GM21390 (cell line): Measurements from ENCODE around the gene ABCA13.
"Not testable (repeated sequence)": the region's sequence is repeated elsewhere in the genome, so short reads cannot be mapped to it uniquely, and the experiment has no call there.

ENCODE experiments used
- ATAC-seq: cut with Tn5 transposase; IDR thresholded peaks from one replicate; pipeline ENCODE4 v1.9.1; 2021; ENCODE audit not compliant: unreplicated experiment

The ABCA13 gene

DNA sequence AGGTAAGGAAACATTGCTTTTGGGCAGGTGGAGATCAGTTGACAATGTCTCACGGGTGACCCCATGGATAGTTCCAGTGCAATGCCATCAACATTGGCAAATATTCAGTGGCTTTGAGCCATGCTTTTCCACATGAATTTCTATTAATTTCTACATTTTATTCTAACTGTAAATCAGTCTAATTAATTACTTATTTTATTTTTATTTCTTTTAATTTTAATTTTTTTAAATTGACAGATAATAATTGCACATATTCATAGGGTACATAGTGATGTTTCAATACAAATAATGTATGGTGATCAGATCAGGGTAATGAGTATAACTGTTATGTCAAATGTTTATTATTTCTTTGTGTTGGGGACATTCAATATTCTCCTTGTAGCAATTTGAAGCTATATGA, 3.8 kb downstream of the ABCA13 start:
- no peak for ATAC-seq

DNA sequence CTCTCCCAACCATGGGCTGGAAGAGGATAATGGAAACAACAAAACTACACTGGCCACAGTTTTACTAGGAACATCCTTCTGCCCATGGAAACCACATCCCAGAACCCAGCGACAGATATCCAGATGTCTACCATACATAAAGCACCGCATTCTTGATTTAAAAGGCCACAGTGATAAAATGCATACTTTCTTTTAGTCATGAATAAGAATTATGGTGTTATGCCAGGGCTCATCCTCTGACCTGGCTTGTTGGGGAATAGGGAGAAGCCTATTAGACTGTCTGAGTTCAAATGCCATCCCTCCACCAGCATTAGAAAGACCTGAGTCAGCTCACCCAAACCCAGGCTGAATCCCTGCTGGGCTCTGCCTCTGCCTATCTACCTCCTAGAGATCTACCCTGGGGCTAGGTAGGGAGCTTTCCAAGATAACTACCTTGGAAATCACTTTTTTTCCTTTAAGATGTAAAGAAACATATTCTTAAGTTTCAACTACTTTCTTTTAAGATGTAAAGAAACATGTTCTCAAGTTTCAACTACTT, 5.2 kb downstream of the ABCA13 start:
- ATAC-seq, result no peak

DNA sequence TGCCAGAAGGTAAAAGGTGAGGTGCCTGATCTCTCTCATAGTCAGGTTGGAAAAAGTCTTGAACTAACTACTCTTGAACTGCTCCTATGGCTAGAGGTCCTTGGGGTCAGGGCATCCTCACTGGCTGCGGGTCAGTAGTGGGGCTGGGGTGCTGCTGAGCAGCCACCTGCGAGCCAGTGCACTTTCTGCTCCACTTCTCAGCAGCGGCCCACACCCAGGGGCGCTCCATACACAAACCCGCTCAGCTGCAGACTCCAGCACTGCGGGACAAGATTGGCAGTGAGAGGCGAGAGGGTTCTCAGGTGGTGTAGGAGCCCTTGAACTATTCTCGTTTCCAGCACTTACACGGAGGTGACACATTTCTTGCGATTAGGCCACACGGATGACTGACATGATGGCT, 6.0 kb downstream of the ABCA13 start:
- ATAC-seq, result no peak

DNA sequence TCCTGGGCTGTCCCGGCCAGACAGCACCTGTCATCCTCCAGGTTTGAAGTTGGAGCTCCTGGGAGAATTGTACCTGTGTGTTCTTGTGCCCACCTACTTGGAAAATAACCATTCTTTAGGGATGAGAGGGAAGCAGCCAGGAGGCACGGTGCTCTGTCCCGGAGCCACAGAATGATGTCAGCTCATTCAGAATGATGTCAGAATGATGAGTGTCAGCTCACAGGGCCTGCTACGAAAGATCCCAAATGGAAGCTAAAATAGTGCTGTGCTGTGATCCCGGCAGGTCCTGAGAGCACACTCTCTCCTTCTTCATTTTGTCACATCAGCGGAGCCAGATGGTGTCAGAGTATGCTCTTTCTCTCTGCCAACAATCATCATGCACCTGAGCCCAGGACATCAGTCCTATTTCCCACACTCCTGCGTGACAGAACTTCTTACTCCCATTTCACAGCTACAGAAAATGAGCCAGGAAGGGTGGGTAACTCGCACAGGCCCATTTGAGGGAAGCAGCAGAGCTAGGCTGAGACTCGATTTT, 8.3 kb downstream of the ABCA13 start:
- no peak for ATAC-seq

DNA sequence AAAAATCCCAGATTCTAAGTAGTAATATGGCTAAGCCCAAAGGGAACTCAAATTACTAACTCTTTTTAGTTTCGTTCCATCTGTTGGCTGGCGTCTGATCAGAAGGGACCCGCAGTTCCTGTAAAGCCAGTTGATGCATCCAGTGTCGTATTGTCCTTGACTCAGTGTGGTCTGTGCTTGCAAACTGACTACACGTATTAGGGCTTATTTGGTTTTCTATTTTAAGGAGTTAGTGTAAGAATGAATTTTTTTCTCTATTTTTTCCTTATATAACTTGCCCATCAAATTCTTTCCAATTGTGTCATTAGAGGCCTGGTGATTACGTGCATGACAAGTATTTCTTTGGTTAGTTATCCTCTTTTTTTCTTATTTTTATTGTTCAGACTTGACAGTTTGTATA, 9.7 kb downstream of the ABCA13 start:
- ATAC-seq, result no peak

DNA sequence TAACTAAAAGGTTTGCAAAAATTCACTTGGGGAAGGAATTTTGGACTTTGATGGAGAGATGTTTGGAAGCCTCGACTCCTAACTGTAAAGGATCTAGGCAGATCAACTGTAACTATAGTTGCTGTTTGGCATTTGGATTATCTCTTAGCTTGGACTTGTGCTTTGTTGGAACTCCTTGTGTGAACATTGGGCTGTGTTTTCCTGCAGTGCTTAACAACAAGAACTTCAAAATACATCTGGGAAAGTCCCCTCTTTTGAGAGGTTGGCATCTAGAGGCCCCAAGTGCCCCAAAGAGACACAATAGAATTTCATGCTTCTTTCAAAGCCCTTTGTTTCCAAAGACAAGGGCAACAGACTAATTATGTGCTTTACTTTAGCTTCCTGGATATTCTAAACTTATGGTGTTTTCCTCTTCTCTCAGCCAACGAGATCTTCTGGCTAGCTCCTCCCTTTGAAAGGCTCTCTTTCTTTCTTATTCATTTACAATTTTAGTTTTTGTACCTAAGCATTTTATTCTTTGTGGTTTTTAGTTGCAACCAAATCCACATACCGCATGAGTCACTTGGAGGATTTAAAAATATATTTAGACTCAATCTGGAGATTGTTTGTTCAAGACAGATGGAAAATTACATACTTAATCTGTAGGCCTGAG, 11.6 kb downstream of the ABCA13 start:
- no peak for ATAC-seq

DNA sequence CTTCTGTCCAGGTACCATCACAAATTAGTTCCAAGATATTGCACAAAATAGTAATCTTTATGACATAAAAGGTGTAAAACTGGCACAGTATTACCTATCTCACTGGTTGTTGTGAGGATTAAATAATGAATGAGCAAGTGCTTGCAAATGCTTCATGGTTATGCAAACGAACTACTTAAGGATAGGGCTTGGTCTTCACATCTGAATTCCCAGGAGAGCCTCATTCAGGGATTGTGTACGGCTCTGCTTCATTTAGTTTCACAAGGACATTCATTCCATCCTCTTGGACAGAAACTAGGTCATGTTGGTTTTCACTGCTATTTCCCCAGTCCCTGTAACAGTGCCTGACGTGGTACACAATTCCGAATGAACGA, 12.1 kb downstream of the ABCA13 start:
- ATAC-seq, result no peak

DNA sequence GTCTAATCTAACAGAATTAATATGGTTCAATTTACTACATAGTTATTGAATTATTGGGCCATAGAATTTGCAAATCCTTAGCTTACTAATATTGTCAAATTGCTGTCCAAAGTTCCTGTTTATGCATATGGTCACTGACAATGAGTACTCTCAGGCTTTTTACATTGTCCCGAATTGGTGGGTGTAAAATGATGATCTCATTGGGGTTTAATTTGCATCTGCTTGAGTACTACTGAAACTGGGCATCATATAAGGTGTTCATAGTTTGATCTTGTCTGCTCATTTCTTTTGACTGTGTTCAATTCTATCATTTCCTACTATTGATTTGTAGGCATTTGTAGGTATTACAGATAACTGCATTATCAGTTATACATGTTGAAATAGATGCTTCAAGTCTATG, 12.7 kb downstream of the ABCA13 start:
- ATAC-seq, result no peak

DNA sequence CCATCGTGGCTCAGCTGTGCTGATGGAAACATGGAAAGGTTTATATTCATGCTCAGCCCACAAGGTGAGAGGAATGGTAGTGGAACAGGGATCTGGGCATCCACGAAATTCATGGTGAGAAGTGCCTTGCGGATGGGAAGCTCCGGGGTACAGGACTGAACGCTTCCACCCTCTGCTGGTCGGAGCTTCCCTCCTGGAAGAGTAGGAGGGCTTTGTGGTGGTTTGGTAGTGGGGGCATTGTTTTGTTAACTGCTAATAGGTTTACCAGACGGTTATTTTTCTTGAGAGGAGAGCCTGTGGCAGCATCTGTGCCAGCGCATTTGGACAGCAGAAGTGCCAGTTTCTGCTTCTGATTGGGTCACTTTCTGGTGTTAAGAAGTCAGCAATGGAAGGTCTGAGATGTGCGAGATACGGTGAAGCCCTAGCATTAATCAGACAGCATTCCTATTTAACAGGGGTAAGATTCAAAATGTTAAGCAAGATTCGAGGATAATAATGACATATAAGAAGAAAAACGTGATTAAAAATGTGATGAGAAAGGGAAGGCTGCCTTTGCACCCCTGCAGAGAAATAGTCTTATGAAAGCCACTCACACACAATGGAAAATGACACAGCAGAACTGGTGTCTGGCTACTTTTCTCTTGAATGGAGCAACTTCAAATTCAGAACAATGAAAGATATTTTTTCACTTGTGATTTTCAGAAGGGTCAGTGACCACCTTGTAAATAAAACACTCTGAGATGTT, 17.7 kb downstream of the ABCA13 start:
- ATAC-seq, result no peak

DNA sequence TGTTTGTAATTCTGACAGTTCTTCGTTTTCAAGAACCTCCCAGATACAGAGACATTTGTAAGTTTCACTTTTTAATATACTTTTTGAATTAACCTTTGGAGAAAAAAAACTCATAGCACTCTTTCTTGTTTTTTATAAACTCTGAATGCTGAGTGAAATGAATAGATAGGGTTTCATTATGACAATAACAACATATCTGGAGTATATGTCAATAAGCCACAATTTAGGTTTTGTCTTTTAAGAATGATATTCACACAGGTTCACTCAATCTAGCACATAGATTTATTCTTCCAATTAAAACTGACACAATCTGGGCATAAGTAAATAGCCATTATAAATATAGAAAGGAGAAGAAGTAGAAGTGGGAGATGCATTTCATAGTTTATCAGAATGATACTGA, 21.7 kb downstream of the ABCA13 start:
- ATAC-seq, result no peak

DNA sequence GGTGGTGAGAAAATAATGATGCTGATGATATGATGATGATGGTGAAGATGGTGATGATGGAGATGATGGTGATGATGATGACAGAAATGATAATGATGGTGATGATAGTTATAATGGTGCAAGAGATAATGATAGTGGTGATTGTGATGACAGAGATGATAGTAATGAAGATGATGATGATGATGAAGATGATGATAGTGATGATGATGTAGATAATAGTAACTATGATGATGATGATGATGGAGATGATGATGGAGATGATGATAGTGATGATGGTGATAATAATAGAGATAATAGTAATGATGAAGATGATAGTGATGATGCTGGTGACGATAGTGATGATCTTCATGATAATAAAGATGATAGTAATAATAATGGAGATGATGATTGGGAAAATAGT, 22.2 kb downstream of the ABCA13 start:
- ATAC-seq, result no peak

DNA sequence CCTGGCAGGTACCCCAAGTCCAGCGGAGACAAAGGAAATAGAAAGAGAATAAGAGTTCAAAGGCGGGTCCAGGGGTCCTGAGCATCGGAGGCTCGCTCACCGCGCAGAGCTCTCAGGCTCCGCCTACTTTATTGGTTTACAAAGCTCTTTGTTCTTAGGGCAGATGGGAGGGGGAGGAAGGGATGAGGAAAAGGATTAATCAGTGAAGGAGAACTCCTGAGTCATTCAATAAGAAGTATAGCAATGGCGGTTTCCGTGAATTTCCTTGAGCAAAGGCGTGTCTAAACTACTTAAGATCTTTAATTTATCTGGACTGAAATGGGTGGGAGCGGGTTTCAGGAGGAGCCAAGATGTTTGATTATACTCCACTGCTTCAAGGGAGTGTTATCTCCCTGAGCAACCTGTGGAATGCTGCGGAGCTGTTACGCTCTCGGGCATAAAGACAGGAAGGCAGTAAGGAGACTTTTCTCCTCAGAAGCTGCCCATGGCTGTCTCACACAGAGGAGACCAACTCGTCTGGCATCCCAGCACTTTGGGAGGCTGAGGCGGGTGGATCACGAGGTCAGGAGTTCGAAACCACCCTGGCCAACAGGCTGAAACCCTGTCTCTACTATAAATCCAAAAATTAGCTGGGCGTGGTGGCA, 29.8 kb downstream of the ABCA13 start:
- not testable (repeated sequence) for ATAC-seq

DNA sequence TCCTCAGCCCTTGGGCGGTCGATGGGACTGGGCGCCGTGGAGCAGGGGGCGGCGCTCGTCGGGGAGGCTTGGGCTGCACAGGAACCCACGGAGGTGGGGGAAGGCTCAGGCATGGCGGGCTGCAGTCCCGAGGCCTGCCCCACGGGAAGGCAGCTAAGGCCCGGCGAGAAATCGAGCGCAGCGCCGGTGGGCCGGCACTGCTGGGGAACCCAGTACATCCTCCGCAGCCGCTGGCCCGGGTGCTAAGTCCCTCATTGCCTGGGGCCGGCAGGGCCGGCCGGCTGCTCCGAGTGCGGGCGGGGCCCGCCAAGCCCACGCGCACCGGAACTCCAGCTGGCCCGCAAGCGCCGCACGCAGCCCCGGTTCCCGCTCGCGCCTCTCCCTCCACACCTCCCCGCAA, 31.7 kb downstream of the ABCA13 start:
- ATAC-seq, result not testable (repeated sequence)

DNA sequence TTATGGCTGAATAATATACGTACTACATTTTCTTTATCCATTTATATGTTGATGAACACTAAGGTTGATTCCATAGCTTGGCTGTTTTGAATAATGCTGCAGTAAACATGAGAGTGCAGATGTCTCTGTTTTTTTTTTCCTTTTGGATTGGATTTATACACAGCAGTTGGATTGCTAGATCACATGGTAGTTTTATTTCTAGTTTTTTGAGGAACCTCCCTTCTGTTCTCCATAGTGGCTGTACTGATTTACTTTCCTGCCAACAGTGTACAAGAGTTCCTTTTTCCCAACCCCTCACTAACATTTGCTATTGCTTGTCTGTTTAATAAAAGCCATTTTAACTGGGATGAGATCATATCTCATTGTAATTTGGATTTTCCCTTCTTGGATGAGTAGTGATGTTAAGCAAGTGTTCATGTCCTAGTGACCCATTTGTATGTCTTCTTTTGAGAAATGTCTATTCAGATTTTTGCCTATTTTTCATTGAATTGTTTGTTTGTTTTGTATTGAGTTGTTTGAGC, 36.0 kb downstream of the ABCA13 start:
- no peak for ATAC-seq

DNA sequence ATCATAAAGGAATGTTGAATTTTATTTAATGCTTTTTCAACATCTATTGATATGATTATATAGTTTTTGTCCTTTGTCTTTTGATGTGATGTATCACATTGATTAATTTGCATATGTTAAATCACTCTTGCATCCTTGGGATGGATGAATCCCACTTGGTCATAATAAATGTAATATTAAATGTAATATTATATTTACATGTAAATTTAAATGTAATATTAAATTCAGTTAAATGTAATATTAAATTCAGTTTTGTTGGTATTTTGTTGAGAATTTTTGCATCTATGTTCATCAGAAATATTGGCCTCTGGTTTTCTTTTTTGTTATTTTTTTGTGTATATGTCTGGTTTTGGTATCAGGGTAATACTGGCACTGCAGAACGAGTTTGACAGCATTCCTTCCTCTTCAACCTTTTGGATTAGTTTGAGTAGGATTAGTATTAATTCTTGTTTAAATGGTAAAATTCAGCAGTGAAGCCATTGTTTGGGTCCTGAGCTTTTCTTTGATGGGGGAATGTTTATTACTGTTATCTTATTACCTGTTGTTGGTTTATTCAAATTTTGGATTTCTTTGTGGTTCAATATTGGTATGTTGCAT, 37.8 kb downstream of the ABCA13 start:
- ATAC-seq, result no peak

DNA sequence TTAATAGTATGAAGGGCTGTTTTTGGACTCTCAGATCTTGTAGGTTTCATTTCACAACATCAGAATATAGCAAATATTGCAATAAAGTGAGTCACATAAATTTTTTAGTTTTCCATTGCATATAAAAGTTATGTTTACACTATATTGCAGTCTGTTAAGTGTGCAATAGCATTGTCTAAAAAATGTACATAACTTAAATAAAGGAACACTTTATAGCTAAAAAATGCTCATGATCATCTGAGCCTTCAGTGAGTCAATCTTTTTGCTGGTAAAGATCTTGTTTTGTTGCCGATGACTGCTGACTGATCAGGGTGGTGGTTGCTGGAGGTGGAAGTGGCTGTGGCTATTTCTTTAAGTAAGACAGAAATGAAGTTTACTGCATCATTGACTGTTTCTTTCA, 42.0 kb downstream of the ABCA13 start:
- no peak for ATAC-seq

DNA sequence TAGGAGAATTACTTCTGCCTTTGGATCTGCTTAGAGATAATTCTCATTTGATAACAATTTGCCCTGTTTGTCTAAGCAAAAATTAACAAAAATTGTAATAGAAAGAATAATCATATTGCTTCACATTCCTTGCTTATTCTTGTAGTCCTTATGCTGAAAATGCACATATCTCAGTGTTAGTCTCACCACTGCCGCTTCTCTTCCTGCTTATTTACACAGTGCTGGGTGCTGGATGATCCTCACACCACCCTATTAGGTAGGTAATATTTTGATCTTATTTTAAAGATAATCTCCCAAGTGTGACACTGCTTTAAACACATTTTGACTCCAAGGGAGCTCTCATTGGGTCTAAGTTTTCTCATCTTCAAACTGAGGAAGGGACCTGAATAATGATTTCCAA, 46.0 kb downstream of the ABCA13 start:
- ATAC-seq, result no peak

DNA sequence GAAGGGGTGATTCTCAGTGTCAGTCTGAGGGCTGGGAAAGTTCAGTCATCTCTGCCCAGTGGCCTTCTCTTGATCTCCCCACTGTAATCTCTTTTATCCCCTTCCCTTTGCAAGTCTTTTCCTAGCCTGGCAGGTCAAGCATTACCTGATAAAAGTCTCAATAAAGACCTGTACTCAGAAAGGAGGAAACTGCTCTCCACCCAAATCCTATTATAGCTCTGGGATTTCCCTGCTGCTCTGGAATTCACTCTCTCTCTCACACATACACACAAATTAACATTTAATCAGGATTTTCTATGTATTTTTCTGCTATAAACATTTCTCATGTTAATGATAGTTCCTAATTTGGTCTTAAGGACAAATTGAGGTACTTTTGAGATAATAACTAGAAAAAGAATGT, 46.5 kb downstream of the ABCA13 start:
- no peak for ATAC-seq

DNA sequence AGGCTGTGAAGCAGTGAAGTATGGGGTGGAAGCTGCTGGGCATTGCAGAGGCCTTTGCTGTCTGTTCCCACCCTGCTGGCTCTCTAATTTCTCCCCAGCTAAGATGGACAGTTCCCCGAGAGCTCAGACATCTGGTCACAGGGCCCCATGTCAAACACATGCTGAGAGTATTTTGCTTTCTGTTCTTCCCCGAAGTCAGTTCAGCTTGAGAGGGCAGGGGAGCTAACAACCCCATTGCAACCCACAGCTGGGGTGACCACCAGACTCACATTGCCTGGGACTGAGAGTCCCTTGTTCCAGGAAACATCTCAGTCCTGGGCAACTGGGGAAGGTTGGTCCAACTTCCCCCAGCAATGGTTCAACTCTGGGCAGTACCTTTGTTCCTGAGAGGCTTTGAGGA, 52.8 kb downstream of the ABCA13 start:
- ATAC-seq, result no peak

DNA sequence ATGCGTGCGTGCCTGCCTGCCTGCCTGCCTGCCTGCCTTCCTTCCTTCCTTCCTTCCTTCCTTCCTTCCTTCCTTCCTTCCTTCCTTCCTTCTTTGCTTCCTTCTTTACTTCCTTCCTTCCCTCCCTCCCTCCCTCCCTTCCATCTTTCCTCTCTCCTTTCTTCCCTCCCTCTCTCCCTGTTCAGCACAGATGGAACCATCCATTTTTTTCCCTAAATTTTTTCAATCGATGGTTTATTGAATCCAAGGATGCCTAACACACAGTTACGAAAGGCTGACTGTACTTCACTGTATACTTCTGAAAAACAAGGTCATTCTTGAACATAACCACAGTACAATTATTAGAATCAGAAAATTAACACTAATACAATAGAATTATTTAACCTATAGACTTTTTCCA, 53.8 kb downstream of the ABCA13 start:
- ATAC-seq, result no peak

DNA sequence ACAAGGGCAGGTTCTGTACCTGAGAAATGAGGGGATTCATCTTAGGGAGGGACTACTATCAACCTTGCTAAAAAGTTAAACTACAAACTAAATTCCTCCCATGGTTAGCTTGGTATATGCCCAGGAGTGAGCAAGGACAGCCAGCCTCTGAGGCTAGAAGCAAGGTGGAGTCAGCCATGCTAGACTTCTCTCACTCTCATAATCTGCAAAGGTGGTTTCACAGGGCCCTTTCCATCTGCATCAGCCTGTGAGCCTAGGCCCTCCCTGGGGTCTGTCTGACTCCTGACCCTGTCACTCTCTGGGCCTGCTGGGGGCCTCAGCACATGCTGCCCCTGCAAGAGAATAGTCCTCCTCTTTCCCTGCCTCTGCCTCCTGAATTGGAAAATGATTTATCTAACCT, 66.1 kb downstream of the ABCA13 start:
- no peak for ATAC-seq
